Upper lobe of left lung (tissue), 4 donors: Measurements from ENCODE around the gene ADARB1.

Experiments used
- CTCF ChIP-seq, 6 experiments: fragments of 450-650 bp in 4 of 6; fragments of 200-600 bp in 2 of 6; sonication (generic) in 2 of 6; IDR thresholded peaks; one replicate each; pipeline ENCODE4 v1.5.1; 2016 to 2019; ENCODE audit warnings: antibody characterized with exemption in 6 of 6
- POLR2A ChIP-seq, 4 donors: fragments of 450-650 bp; IDR thresholded peaks; one replicate each; pipeline ENCODE4 v1.5.1; 2016 to 2017; ENCODE audit warnings: antibody characterized with exemption in 4 of 4, mild to moderate bottlenecking in 2 of 4
- POLR2AphosphoS5 ChIP-seq, 2 donors: sonication (generic); formaldehyde crosslinking; IDR thresholded peaks; one replicate each; pipeline ENCODE4 v1.5.1; 2017; ENCODE audit warnings: antibody characterized with exemption in 2 of 2

DNA sequence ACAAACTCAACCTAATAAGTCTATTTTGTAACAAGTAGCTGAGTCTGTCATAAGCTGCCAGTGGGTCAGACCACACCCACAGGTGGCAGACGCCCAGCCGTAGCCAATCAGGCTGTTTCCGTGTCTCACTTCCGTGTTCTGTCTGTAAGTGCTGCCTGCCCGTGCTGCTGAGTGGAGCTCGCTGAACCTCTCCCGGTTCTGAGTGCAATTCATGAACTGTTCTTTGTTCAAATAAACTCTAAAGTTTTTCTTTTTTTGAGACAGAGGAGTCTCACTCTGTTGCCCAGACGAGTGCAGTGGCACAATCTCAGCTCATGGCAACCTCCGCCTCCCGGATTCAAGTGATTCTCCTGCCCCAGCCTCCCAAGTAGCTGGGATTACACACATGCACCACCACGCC is 188.2 kb downstream of the ADARB1 start:
- TF ChIP-seq POLR2A (IDR thresholded peaks at IDR 0.05) (no peak), CTCF (IDR thresholded peaks at IDR 0.05) (no peak), POLR2AphosphoS5 (IDR thresholded peaks at IDR 0.05) (no peak)
